Measurements from ENCODE around the gene IQSEC2. TPM values are rescaled to one million over a fixed set of nuclear protein-coding genes. Genes with fewer than 3 reads are reported as not detected.

IQSEC2 gene
- total and polyA plus RNA-seq, 4 donors: 9.0 to 24.6 (median 17.4) TPM

GRCh38 chrX:53285591-53285990 is 4.2 kb upstream of the IQSEC2 start:
- TF ChIP-seq CTCF (IDR thresholded peaks at IDR 0.05; ENCODE audit: control extremely low read depth, extremely low read depth): no peak
- no peak for DNase-seq
- Histone ChIP-seq H3K36me3 (ENCODE audit: control insufficient read depth in 4 of 4, insufficient read depth in 4 of 4, low read length in 4 of 4) (no peaks in the 10 kb centered on the region), H3K9me3 (ENCODE audit: control insufficient read depth in 4 of 4, insufficient read depth in 3 of 4, low read length in 3 of 4) (no peaks in the 10 kb centered on the region), H3K27me3 (ENCODE audit: control insufficient read depth in 3 of 3, insufficient read depth in 3 of 3, low read length in 2 of 3) (peaks cover 0 to 22% (median 16%) of the 10 kb centered on the region in 3 donors), H3K4me3 (no peak overlapping the region), H3K4me1 (ENCODE audit: control insufficient read depth in 5 of 5, insufficient read depth in 5 of 5, low read length in 5 of 5) (peaks cover 0 to 39% (median 8%) of the 10 kb centered on the region in 5 donors), H3K27ac (ENCODE audit: low read depth in 1 of 2, low read length in 1 of 2) (no peak overlapping the region), H3K9ac (ENCODE audit: insufficient read depth in 1 of 2, low read length in 2 of 2) (no peak overlapping the region)
- no peak for ATAC-seq (ENCODE audit: insufficient read depth, low FRiP score)
- WGBS, 2 donors: 92 to 94% methylated on average over 3 of the region's 3 CpGs

DNA sequence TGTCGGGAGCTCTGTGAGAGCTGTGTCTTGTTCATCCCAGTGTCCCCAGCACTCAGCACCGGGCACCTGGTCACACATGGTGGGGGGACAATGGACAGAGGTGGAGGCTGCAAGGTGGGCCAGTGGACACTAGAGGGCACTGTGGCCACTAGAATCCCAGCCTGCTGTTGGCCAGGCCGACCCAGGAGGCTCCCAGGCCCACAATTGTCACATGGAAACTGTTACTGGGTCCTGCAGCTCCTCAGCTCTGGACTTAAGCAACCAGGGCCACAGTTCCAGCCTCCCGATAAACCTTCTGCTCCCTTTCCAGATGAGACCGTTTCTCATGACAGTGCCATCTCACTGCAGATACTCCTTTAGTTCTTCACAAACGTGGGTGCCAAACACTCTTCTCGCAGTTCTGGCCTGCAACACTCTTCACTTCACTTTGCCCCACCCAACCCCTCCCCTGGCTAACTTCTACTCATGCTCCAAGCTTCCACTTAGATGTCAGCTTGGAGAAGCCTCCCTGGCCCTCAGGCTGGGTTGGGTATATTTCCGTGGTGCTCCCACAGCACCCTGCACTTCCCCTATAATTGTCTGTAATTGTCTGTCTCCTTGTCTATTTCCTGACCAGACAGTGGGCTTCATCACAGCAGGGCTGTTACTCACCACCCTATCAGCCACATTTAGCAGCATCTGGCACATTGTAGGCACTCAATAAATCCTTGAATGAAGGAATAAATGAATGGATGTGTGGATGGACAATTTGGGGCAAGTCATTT is 3.5 kb upstream of the IQSEC2 start:
- WGBS, 2 donors: 31 to 35% methylated on average over 5 to 8 of the region's 8 CpGs
- Histone ChIP-seq H3K27ac (ENCODE audit: low read depth in 1 of 2, low read length in 1 of 2) (no peak overlapping the region), H3K4me1 (ENCODE audit: control insufficient read depth in 5 of 5, insufficient read depth in 5 of 5, low read length in 5 of 5) (peaks cover 0 to 45% (median 8%) of the 10 kb centered on the region in 5 donors)

DNA sequence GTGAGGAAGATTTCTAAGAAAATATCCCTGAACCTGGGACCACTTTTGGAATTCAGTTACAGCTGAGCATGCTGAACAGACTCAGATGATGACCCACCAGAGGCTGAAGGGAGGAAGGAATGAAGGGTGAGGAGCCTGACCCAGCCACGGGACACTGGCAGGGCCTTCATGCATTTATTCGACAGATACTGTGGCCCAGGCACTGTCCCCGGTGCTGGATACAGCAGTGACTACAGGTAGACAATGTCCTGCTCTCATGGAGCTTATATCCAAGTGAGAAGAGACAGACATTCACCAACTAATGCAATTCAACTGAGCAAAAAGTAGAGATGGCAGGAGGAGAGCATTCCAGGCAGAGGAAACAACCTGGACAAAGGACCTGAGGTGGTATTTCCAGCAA is 2.2 kb upstream of the IQSEC2 start:
- DNase-seq: peak in 1 of 3 donors; percentile 6
- no peak for ATAC-seq (ENCODE audit: insufficient read depth, low FRiP score)
- H3K36me3 ChIP-seq (ENCODE audit: control insufficient read depth in 4 of 4, insufficient read depth in 4 of 4, low read length in 4 of 4): no peaks in the 10 kb centered on the region
- no peak overlapping the region for H3K27ac ChIP-seq (ENCODE audit: low read depth in 1 of 2, low read length in 1 of 2)
- 77 to 100% methylated on average over 2 to 3 of the region's 3 CpGs for WGBS, 2 donors
- no peak overlapping the region for H3K9ac ChIP-seq (ENCODE audit: insufficient read depth in 1 of 2, low read length in 2 of 2)
- TF ChIP-seq CTCF (IDR thresholded peaks at IDR 0.05; ENCODE audit: control extremely low read depth, extremely low read depth): no peak
- peaks cover 0 to 18% (median 16%) of the 10 kb centered on the region in 3 donors for H3K27me3 ChIP-seq (ENCODE audit: control insufficient read depth in 3 of 3, insufficient read depth in 3 of 3, low read length in 2 of 3)
- no peaks in the 10 kb centered on the region for H3K9me3 ChIP-seq (ENCODE audit: control insufficient read depth in 4 of 4, insufficient read depth in 3 of 4, low read length in 3 of 4)
- no peak overlapping the region for H3K4me3 ChIP-seq
- H3K4me1 ChIP-seq (ENCODE audit: control insufficient read depth in 5 of 5, insufficient read depth in 5 of 5, low read length in 5 of 5): peaks cover 0 to 36% (median 8%) of the 10 kb centered on the region in 5 donors

More for the DNA sequence above, 3.5 kb upstream of the IQSEC2 start:
- DNase-seq: peak; percentile 57 to 67 (median 64)
- Histone ChIP-seq H3K9me3 (ENCODE audit: control insufficient read depth in 4 of 4, insufficient read depth in 3 of 4, low read length in 3 of 4) (no peaks in the 10 kb centered on the region), H3K4me3 (no peak overlapping the region), H3K9ac (ENCODE audit: insufficient read depth in 1 of 2, low read length in 2 of 2) (no peak overlapping the region), H3K36me3 (ENCODE audit: control insufficient read depth in 4 of 4, insufficient read depth in 4 of 4, low read length in 4 of 4) (no peaks in the 10 kb centered on the region), H3K27me3 (ENCODE audit: control insufficient read depth in 3 of 3, insufficient read depth in 3 of 3, low read length in 2 of 3) (peaks cover 0 to 24% (median 14%) of the 10 kb centered on the region in 3 donors)
- ATAC-seq (ENCODE audit: insufficient read depth, low FRiP score): peak; percentile 61
- peak; percentile 57 for TF ChIP-seq CTCF (IDR thresholded peaks at IDR 0.05; ENCODE audit: control extremely low read depth, extremely low read depth)
